Astrocyte (in vitro differentiated cells and primary cell): ENCODE measurements around the gene DNAH11. TPM values are rescaled to one million over a fixed set of nuclear protein-coding genes. Genes with fewer than 3 reads are reported as not detected.
"Not testable (repeated sequence)": the region's sequence is repeated elsewhere in the genome, so short reads cannot be mapped to it uniquely, and the experiment has no call there.

Experiments used
- DNase-seq: peaks from one replicate; pipeline ENCODE4 v3.0.0-alpha.2; 2010; ENCODE audit warnings: low read depth
- FAIRE-seq: peaks from 2 replicates; lab custom pipeline; 2011; peaks lifted over from hg19 to GRCh38; lab: Jason Lieb, UNC
- H2AFZ ChIP-seq: 2 replicates; pipeline ENCODE4 v1.6.0; 2012; ENCODE audit warnings: low read depth, low read length, inconsistent platforms
- H3K27ac ChIP-seq: 2 replicates; pipeline ENCODE4 v1.5.1; 2011; ENCODE audit warnings: low read depth, low read length, inconsistent platforms
- H3K27me3 ChIP-seq: 2 replicates; pipeline ENCODE4 v1.6.0; 2011; ENCODE audit warnings: low read length, inconsistent platforms; ENCODE audit not compliant: insufficient read depth
- H3K36me3 ChIP-seq: 2 replicates; pipeline ENCODE4 v1.5.1; 2011; ENCODE audit warnings: low read length, inconsistent platforms; ENCODE audit not compliant: insufficient read depth
- H3K4me1 ChIP-seq: 2 replicates; pipeline ENCODE4 v1.5.1; 2011; ENCODE audit warnings: low read length, inconsistent platforms; ENCODE audit not compliant: insufficient read depth
- H3K4me2 ChIP-seq: 2 replicates; pipeline ENCODE4 v1.6.0; 2012; ENCODE audit warnings: low read length, inconsistent platforms
- H3K4me3 ChIP-seq: 2 replicates; pipeline ENCODE4 v1.5.1; 2011; ENCODE audit warnings: low read depth, mild to moderate bottlenecking, low read length, inconsistent platforms; ENCODE audit not compliant: insufficient read depth
- H3K79me2 ChIP-seq: 2 replicates; pipeline ENCODE4 v1.6.0; 2012; ENCODE audit warnings: mild to moderate bottlenecking, low read length, inconsistent platforms; ENCODE audit not compliant: insufficient read depth
- H3K9ac ChIP-seq: 2 replicates; pipeline ENCODE4 v1.6.0; 2012; ENCODE audit warnings: mild to moderate bottlenecking, low read length, inconsistent platforms
- H3K9me3 ChIP-seq: 2 replicates; pipeline ENCODE4 v1.5.1; 2012; ENCODE audit warnings: low read depth, mild to moderate bottlenecking, low read length, inconsistent platforms; ENCODE audit not compliant: insufficient read depth
- H4K20me1 ChIP-seq: 2 replicates; pipeline ENCODE4 v1.6.0; 2012; ENCODE audit warnings: low read length, inconsistent platforms; ENCODE audit not compliant: insufficient read depth
- H3K27ac Mint-ChIP-seq: one replicate; pipeline ENCODE4 v1.8.0; 2021; ENCODE audit warnings: mild to moderate bottlenecking, mixed read lengths; ENCODE audit not compliant: unreplicated experiment
- H3K27me3 Mint-ChIP-seq: one replicate; pipeline ENCODE4 v1.8.0; 2021; ENCODE audit warnings: low read depth, mixed read lengths; ENCODE audit not compliant: unreplicated experiment
- H3K36me3 Mint-ChIP-seq: one replicate; pipeline ENCODE4 v1.8.0; 2021; ENCODE audit warnings: low read depth, mixed read lengths; ENCODE audit not compliant: unreplicated experiment
- H3K4me1 Mint-ChIP-seq: one replicate; pipeline ENCODE4 v1.8.0; 2021; ENCODE audit warnings: low read depth, mixed read lengths; ENCODE audit not compliant: unreplicated experiment
- H3K4me3 Mint-ChIP-seq: one replicate; pipeline ENCODE4 v1.8.0; 2021; ENCODE audit warnings: mild to moderate bottlenecking, moderate library complexity, mixed read lengths; ENCODE audit not compliant: unreplicated experiment
- H3K9me3 Mint-ChIP-seq: one replicate; pipeline ENCODE4 v1.8.0; 2021; ENCODE audit warnings: mild to moderate bottlenecking, mixed read lengths; ENCODE audit not compliant: unreplicated experiment
- CTCF ChIP-seq: IDR thresholded peaks from 2 replicates; pipeline ENCODE4 v1.5.1; 2011; ENCODE audit warnings: low read depth, mild to moderate bottlenecking, inconsistent platforms, low read length, moderate library complexity; ENCODE audit not compliant: insufficient read depth
- EZH2 ChIP-seq: IDR thresholded peaks from 2 replicates; pipeline ENCODE4 v1.6.1; 2012; ENCODE audit warnings: mild to moderate bottlenecking, low read length, inconsistent platforms; ENCODE audit not compliant: insufficient read depth
- total RNA-seq: library from RNA; stranded (reverse); gene quantifications from 2 replicates; pipeline ENCODE4 v1.2.1, GENCODE V29; 2021

DNAH11 gene
- total RNA-seq, 1 donor from 2014 or later, result 0.43 TPM

GRCh38 chr7:21690705-21691104 is 147.9 kb downstream of the DNAH11 start:
- Histone ChIP-seq H3K4me3 (no peak overlapping the region), H3K27me3 (no peaks in the 10 kb centered on the region), H4K20me1 (no peaks in the 10 kb centered on the region), H3K4me2 (no peak overlapping the region), H3K9ac (no peak overlapping the region), H3K27ac (no peak overlapping the region), H3K9me3 (no peaks in the 10 kb centered on the region), H3K4me1 (no peaks in the 10 kb centered on the region), H3K36me3 (no peaks in the 10 kb centered on the region), H3K79me2 (no peaks in the 10 kb centered on the region), H2AFZ (no peak overlapping the region)
- no peak for FAIRE-seq
- H3K27me3 Mint-ChIP-seq, result no peaks in the 10 kb centered on the region
- H3K9me3 Mint-ChIP-seq, result no peaks in the 10 kb centered on the region
- H3K27ac Mint-ChIP-seq, result no peak overlapping the region
- no peak overlapping the region for H3K4me3 Mint-ChIP-seq
- no peaks in the 10 kb centered on the region for H3K36me3 Mint-ChIP-seq
- no peaks in the 10 kb centered on the region for H3K4me1 Mint-ChIP-seq
- DNase-seq, result no peak
- TF ChIP-seq EZH2 (no peak), CTCF (no peak)

DNA sequence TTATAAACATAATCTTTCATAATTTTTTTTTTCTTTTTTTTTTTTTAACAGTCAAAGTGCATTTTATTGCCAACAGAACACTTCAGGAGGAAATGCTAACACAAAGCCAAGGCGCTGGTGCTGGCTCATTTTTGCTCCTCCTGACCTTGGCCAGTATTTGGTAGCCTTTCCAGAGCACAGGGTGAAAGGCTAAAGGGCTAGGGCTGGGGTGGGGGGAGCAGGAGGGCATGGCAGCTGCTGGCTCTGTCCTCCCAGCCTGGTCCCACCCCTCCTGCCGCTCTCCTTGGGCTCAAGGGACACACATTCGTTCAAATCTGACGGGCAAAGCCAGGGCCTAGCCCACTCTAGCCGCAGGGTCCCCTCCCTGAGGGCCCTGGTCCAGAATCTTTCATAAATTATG is 148.3 kb downstream of the DNAH11 start:
- H3K27me3 ChIP-seq, H3K79me2 ChIP-seq, H3K27ac ChIP-seq, H3K36me3 Mint-ChIP-seq, H3K4me3 Mint-ChIP-seq, H3K4me1 ChIP-seq, H3K36me3 ChIP-seq, H3K27ac Mint-ChIP-seq, H3K4me1 Mint-ChIP-seq, H3K4me3 ChIP-seq, H3K9ac ChIP-seq, H3K4me2 ChIP-seq, FAIRE-seq, H3K9me3 ChIP-seq, H3K9me3 Mint-ChIP-seq, DNase-seq, H2AFZ ChIP-seq, H3K27me3 Mint-ChIP-seq, H4K20me1 ChIP-seq: not testable (repeated sequence)

DNA sequence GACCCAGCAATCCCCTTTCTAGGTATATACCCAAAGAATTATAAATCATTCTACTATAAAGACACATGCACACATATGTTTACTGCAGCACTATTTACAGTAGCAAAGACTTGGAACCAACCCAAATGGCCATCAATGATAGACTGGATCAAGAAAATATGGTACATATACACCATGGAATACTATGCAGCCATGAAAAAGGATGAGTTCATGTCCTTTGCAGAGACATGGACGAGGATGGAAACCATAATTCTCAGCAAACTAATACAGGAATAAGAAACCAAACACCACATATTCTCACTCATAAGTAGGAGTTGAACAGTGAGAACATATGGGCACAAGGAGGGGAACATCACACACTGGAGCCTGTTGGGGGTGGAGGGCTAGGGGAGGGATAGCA is 157.7 kb downstream of the DNAH11 start:
- not testable (repeated sequence) for H3K27me3 ChIP-seq, DNase-seq, H3K4me3 ChIP-seq, H3K4me3 Mint-ChIP-seq, H3K9ac ChIP-seq, H3K4me2 ChIP-seq, H3K9me3 Mint-ChIP-seq, H3K79me2 ChIP-seq, H3K4me1 Mint-ChIP-seq, H3K9me3 ChIP-seq, H4K20me1 ChIP-seq, H3K27me3 Mint-ChIP-seq, H3K4me1 ChIP-seq, H3K27ac ChIP-seq, H3K27ac Mint-ChIP-seq, H2AFZ ChIP-seq, FAIRE-seq, H3K36me3 Mint-ChIP-seq, H3K36me3 ChIP-seq

DNA sequence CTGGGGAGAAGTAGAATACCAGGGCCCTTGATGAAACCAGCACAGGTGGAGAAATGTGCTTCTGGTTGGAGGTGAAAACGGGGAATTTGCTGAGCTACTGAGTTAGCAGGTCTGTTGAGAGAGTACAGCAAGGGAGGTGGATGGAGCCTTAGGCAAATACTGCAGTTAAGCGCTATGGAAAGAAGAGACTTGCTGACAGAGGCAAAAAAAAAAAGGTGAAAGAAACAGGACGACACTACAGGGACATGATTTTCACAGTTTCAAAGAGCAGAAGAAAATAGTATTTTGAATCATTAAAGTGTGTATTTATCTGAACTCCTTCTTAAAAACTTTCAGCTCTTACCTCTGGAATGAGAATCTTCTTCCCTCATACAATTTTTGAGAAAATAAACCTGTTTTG is 159.5 kb downstream of the DNAH11 start:
- Mint-ChIP-seq H3K27ac (no peak overlapping the region), H3K4me3 (no peak overlapping the region), H3K27me3 (no peaks in the 10 kb centered on the region), H3K9me3 (no peaks in the 10 kb centered on the region), H3K4me1 (no peaks in the 10 kb centered on the region), H3K36me3 (no peaks in the 10 kb centered on the region)
- no peak overlapping the region for H3K9ac ChIP-seq
- no peak overlapping the region for H3K27ac ChIP-seq
- H4K20me1 ChIP-seq, result no peaks in the 10 kb centered on the region
- H3K9me3 ChIP-seq, result no peaks in the 10 kb centered on the region
- no peak overlapping the region for H3K4me2 ChIP-seq
- H2AFZ ChIP-seq, result no peak overlapping the region
- no peaks in the 10 kb centered on the region for H3K27me3 ChIP-seq
- H3K4me3 ChIP-seq, result no peak overlapping the region
- no peaks in the 10 kb centered on the region for H3K36me3 ChIP-seq
- H3K79me2 ChIP-seq, result no peaks in the 10 kb centered on the region
- TF ChIP-seq EZH2 (no peak), CTCF (no peak)
- H3K4me1 ChIP-seq, result no peaks in the 10 kb centered on the region
- FAIRE-seq (no peak), DNase-seq (no peak)
